HG03045 (cell line): ENCODE data around the gene SLC9A8.
"Not testable (repeated sequence)": the region's sequence is repeated elsewhere in the genome, so short reads cannot be mapped to it uniquely, and the experiment has no call there.

ENCODE experiments used
- ATAC-seq: cut with Tn5 transposase; IDR thresholded peaks from one replicate; pipeline ENCODE4 v1.9.1; 2021; ENCODE audit warnings: mild to moderate bottlenecking, moderate library complexity; ENCODE audit not compliant: unreplicated experiment

SLC9A8 gene

DNA sequence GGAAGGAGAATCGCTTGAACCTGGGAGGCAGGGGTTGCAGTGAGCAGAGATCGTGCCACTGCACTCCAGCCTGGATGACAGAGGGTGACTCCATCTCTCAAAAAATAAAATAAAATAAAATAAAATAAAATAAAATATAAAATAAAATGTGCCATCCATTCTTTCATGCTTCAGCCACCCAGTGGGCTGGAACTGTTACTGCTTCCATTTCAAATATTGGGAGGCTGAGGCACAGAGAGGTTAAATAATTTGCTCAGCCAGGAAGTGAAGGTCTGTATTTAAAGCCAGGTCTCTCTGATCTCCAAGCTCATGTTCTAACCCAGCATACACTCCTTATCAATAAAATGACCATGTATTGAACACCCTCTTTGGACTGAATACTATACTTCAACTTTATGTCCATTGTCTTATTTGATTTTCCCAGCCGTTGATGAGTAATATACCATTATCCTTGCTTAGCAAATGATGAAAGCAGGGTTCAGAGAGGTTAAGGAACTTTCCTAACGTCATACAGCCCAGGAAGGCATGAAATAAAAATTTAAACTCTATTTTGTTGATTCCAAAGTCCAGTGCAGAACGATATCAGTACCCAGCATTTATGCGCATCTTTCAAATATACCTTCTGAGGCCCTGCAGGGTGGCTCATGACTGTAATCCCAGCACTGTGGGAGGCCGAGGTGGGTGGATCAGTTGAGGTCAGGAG lies 25.8 kb upstream of the SLC9A8 start:
- ATAC-seq = no peak

DNA sequence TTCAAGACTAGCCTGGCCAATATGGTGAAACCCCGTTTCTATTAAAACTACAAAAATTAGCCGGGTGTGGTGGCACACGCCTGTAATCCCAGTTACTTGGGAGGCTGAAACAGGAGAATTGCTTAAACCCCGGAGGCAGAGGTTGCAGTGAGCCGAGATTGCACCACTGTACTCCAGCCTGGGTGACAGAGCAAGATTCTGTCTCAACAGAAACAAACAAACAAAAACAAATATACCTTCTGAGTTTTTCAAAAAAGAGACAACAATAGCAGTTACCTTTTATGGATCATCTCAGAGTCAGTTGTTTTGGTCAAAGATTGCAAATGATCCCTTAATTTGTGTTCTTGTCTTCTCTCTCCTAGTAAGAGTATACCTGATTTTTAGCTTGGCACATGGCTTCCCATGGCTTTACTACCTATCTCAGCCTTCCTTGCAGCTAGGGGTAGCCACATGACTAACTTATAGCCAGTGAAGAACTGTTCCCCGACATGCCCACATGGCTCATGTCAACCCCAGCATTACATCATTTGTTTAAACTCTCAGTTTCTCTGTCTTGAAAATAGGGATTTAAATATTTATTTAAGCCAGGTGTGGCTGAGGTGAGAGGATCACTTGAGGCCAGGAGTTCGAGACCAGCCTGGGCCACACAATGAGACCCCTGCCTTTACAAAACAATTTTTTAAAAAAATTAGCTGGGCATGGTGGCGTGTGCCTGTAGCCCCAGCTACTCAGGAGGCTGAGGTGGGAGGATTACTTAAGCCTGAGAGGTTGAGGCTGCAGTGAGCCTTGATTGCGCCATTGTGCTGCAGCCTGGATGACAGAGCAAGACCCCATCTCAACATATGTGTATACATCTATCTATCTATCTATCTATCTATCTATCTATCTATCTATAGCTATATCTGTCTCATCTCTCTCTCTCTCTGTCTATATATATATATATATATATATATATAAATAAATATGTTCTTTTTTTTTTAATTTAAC lies 25.0 kb upstream of the SLC9A8 start:
- no peak for ATAC-seq

DNA sequence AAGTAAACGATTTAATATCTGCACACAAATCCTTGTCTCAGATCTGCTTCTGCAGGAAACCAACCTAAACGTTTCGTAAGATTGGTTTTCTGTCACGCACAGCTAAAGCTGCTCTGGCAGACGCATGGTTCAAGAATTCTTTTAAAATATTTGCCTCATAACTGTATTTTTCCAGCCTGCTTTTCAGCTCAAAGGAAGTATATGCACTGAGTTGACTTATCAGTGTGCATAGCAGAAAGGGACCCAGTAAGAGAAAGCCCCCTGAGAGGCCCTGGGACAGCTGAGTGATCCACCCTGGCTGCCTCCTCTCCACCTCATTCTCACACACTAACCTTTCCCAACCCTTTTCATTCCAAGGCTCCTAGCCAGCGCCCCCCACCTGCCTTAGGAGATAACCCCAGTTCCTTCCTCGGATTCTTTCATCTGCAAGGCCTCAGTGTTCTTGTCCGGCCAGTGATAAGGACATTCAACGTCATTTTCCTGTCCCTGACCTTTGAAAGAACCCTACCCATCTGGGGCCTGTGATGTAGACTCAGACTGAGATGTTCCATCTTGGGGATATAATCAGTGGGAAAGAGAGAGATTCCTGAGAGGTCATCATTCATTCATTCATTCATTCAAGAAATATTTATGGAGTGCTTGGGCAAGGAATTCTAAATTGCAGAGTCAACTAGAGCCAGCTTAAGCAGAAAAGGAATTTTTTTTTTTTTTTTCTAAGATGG lies 22.4 kb upstream of the SLC9A8 start:
- ATAC-seq = no peak

GRCh38 chr20:49791165-49791564 lies 21.5 kb upstream of the SLC9A8 start:
- ATAC-seq = no peak

GRCh38 chr20:49792006-49792405 lies 20.6 kb upstream of the SLC9A8 start:
- no peak for ATAC-seq

DNA sequence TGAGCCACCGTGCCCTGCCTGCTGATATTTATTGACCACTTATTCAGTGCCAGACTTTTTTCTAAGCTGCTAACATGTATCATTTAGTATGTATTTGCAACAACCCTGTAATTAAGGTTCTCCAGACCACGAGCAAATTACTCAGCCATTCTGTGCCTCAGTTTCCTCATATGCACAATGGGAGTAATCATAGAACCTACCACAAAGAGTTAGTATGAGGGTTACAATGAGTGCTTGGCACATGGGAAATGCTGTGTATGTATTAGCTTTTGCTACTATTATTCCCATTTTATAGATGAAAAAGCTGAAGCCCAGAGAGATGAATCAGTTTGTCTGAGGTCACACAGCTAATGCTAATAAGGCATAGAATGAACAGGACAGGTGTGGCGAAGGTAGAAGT lies 20.0 kb upstream of the SLC9A8 start:
- ATAC-seq = no peak

DNA sequence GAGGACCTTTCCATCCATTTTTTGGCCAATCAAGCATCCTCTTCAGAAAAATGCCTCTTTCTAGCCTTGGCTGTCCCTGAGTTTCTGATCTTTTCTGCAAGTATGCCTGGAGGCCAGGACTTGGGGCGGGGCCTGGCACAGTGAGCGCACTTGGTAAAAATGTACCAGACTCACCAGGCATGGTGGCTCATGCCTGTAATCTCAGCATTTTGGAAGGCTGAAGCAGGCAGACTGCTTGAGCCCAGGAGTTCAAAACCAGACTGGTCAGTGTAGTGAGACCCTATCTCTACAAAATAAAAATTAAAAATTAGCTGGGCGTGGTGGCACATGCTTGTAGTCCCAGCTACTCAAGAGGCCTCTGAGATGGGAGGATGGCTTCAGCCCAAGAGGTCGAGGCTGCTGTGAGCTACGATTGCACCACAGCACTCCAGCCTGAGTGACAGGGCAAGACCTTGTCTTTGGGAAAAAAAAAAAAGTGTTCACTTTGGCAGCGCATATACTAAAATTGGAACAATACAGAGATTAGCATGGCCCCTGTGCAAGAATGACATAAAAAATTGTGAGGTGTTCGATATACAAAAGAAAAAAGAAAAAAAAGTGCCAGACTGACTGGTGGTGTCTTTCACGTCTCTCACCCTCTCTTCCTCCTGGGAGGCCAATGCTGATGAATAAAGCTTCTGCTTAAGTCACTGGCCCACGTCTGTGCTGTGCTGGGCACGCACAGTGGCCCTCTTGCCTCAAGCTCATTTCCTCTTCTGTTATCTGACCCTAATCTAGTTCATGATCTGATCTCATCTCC lies 18.1 kb upstream of the SLC9A8 start:
- no peak for ATAC-seq

DNA sequence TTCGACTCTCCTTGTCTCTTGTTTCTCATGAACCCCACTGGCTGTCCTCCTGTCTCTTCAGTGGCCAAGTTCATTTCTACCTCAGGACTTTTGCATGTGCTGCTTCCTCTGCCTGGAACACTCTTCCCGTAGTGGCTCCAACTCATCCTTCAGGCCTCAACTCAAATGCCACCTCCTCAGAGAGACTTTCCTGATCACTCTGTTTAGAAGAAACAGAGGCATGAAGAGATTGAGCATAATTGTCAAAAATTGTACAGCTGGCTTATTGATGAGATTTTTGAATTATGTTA lies 17.5 kb upstream of the SLC9A8 start:
- ATAC-seq = no peak

- no peak for ATAC-seq
Observed at GRCh38 chr20:49796600-49797343, 15.9 kb upstream of the SLC9A8 start.

DNA sequence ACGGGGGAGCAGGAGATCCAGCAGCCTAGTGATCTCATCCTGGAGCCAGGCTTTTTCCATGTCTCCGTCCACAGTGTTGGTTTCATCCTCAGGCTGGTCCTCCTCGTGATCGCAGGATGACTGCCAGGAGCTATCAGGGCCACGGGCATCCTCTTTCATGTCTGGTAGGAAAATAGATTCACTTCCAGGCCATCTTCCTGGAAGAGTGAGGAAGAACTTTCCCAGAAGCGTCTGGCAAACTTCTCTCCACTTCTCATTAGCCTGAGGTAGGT lies 15.3 kb upstream of the SLC9A8 start:
- ATAC-seq = no peak

GRCh38 chr20:49798718-49799117 lies 13.9 kb upstream of the SLC9A8 start:
- ATAC-seq = no peak

DNA sequence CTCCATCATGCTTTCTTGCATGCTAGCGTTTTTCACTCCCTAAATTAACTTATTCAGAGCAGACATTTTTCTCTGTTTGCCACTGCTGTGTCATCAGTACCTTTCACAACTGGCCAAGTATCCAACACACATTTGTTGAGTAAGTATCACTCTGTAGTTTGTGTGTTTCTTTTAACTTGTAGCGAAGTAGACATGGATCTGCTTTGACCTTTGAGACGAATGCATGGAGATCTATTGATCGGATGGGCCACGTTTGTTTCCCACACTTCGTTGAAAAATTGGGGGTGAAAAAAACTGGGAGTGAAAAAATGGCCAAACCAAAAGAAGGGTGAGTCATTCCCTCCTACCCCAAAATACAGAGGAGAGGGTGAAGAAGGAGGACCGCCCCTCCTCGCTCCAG lies 12.9 kb upstream of the SLC9A8 start:
- ATAC-seq = no peak

DNA sequence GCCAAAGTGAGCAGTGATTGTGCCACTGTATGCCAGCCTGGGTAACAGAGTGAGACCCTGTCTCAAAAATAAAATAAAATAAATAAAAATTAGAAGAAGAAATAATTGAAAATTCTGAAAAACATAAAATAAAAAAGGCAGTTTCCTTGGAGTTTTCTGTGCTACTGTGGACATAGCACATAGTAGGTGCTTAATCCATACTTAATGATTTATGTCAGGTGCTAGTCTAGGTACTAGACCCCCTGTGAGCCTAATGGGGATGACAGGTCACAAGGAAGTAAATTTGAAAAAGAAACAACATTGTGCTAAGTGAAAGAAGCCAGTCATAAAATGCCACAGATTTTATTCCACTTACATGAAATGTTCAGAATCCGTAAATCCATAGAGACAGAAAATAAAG lies 9.2 kb upstream of the SLC9A8 start:
- no peak for ATAC-seq

DNA sequence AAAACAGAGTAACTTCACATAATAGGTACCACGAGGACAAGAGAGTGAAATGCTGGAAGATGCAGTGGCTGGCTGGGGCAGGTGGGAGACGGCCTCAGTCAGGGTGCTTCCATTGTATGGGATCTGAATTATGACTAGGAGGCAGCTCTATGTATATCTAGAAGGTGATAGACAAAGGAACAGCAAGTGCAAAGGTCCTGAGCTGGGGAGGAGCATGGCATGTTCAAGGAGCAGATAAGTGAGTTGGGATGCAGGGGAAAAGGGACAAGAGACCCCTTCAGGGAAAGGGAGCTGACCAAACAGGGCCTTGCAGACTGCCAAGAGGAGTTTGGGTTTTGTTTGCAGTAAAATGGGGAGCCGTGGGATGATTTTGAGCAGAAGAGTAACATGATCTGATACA lies 8.3 kb upstream of the SLC9A8 start:
- no peak for ATAC-seq

DNA sequence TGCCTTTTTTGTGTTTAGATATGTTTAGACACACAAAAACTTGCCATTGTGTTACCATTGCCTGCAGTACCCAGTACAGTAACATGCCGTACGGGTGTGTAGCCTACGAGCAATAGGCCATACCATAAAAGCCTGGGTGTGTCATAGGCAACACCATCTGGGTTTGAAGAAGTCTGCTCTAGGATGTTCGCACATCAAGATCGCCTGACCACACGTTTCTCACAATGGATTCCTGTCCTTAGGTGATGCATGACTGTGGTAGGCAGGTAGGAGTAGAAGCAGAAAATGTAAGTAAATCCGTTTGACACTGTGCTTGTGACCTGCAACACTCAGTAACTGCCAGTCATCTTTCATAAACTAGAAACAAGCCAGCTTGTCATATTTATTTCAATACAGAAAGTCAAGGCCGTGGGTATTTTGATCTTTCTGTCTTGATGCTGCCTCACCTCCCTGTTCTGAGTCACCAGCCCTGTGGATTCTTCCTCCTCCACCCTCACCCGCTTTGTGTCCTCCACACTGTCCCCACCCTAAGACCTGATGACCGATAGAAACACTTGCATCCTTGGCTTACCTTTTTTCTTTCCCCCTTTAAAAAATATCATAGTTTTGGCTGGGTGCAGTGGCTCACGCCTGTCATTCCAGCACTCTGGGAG lies 7.3 kb upstream of the SLC9A8 start:
- ATAC-seq = not testable (repeated sequence)

- no peak for ATAC-seq
Observed at GRCh38 chr20:49808753-49809152, 3.9 kb upstream of the SLC9A8 start.

- no peak for ATAC-seq
Observed at GRCh38 chr20:49809803-49810359, 2.7 kb upstream of the SLC9A8 start.

DNA sequence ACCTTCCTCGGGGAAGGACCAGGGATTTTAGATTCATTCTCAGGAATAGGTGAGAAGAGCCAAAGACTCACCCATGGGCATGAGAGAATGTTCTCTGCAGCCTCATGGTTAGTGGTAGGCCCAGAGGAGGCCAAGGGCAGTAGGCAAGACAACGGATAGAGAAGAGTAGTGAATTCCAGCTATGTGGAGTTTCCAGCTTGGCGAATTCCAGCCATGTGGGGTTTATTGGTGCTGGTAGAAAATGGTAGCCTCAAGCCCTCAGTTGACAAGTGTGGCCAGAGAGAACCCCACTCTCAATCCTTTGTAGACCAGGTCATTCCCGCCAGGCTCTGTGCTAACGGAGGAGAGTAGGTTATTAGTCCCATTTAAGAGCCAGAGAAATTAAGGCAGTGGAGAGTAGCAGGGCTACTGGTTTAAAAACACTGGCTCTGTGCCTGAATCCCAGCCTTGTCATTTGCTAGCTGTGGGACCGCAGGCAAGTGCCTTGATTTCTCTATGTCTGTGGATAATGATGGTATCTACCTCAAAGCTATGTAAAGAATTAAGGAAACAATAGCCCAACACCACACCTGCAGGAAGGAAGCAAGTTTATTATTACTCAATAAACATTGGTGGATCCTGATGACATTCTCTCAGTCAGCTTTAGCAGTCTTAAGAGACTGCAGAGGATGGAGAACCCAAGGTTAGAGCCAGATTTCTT lies 2.0 kb upstream of the SLC9A8 start:
- no peak for ATAC-seq
